Measurements from ENCODE around the gene AHCY.

GRCh38 chr20:34296468-34296867 lies 6.7 kb downstream of the AHCY start:
- no peak for TF ChIP-seq ELF4 (CRISPR knock-in tag; IDR thresholded peaks at IDR 0.05; ENCODE audit: low read depth)
- TF ChIP-seq, protein P1, sequence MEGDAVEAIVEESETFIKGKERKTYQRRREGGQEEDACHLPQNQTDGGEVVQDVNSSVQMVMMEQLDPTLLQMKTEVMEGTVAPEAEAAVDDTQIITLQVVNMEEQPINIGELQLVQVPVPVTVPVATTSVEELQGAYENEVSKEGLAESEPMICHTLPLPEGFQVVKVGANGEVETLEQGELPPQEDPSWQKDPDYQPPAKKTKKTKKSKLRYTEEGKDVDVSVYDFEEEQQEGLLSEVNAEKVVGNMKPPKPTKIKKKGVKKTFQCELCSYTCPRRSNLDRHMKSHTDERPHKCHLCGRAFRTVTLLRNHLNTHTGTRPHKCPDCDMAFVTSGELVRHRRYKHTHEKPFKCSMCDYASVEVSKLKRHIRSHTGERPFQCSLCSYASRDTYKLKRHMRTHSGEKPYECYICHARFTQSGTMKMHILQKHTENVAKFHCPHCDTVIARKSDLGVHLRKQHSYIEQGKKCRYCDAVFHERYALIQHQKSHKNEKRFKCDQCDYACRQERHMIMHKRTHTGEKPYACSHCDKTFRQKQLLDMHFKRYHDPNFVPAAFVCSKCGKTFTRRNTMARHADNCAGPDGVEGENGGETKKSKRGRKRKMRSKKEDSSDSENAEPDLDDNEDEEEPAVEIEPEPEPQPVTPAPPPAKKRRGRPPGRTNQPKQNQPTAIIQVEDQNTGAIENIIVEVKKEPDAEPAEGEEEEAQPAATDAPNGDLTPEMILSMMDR (IDR thresholded peaks at IDR 0.05) = no peak
- TF ChIP-seq, protein P2, sequence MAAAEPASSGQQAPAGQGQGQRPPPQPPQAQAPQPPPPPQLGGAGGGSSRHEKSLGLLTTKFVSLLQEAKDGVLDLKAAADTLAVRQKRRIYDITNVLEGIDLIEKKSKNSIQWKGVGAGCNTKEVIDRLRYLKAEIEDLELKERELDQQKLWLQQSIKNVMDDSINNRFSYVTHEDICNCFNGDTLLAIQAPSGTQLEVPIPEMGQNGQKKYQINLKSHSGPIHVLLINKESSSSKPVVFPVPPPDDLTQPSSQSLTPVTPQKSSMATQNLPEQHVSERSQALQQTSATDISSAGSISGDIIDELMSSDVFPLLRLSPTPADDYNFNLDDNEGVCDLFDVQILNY (CRISPR knock-in tag; IDR thresholded peaks at IDR 0.05) = no peak
- TF ChIP-seq NFYB (CRISPR knock-in tag; conservative IDR thresholded peaks at IDR 0.05; ENCODE audit: low read depth) = no peak
- no peak for TF ChIP-seq NR2C2 (CRISPR knock-in tag; IDR thresholded peaks at IDR 0.05)
- no peak for TF ChIP-seq KAT7 (CRISPR knock-in tag; IDR thresholded peaks at IDR 0.05; ENCODE audit: borderline replicate concordance)
- no peak for TF ChIP-seq EMX1 (CRISPR knock-in tag; IDR thresholded peaks at IDR 0.05)
- TF ChIP-seq ESRRA (CRISPR knock-in tag; IDR thresholded peaks at IDR 0.05; ENCODE audit: borderline replicate concordance) = no peak
